Stomach (tissue), 9 donors: ENCODE measurements around the gene TDRD12. TPM values are rescaled to one million over a fixed set of nuclear protein-coding genes. Genes with fewer than 3 reads are reported as not detected.
"Not testable (repeated sequence)": the region's sequence is repeated elsewhere in the genome, so short reads cannot be mapped to it uniquely, and the experiment has no call there.

Experiments used
- DNase-seq, 2 donors: peaks; one replicate each; pipeline versions ENCODE4 v3.0.0 to v3.0.0-alpha.2; 2013 to 2019
- H3K27ac ChIP-seq, 5 donors: fragments of 200-600 bp in 4 of 5; sonication (generic) in 4 of 5; one replicate each; pipeline ENCODE4 v1.5.1; 2013 to 2019; ENCODE audit warnings: mild to moderate bottlenecking in 1 of 5, moderate library complexity in 1 of 5
- H3K27me3 ChIP-seq, 3 donors: fragments of 200-600 bp; sonication (generic); one replicate each; pipeline ENCODE4 v1.5.1; 2017 to 2019; ENCODE audit warnings: mixed run types in 1 of 3
- H3K36me3 ChIP-seq, 4 donors: fragments of 200-600 bp; sonication (generic); 1 replicate in 3 of 4; 2 replicates in 1 of 4; pipeline ENCODE4 v1.5.1; 2016 to 2019
- H3K4me1 ChIP-seq, 4 donors: fragments of 200-600 bp; sonication (generic); one replicate each; pipeline ENCODE4 v1.5.1; 2016 to 2019
- H3K4me3 ChIP-seq, 4 donors: fragments of 200-600 bp; sonication (generic) in 3 of 4; one replicate each; pipeline ENCODE4 v1.5.1; 2016 to 2019; ENCODE audit warnings: mild to moderate bottlenecking in 1 of 4
- H3K9me3 ChIP-seq, 4 donors: fragments of 200-600 bp; sonication (generic); one replicate each; pipeline ENCODE4 v1.5.1; 2016 to 2019
- EP300 ChIP-seq: sonication (generic); formaldehyde crosslinking; IDR thresholded peaks from one replicate; pipeline ENCODE4 v1.6.1; 2017; ENCODE audit warnings: antibody characterized with exemption
- POLR2A ChIP-seq, 4 donors: fragments of 450-650 bp; IDR thresholded peaks; one replicate each; pipeline ENCODE4 v1.6.1; 2016; ENCODE audit warnings: antibody characterized with exemption in 4 of 4, control low read depth in 2 of 4, mild to moderate bottlenecking in 1 of 4, moderate library complexity in 1 of 4
- POLR2AphosphoS5 ChIP-seq, 3 donors: sonication (generic); formaldehyde crosslinking; IDR thresholded peaks; one replicate each; pipeline ENCODE4 v1.6.1; 2016; ENCODE audit warnings: antibody characterized with exemption in 3 of 3
- WGBS, 5 donors: extraction: QIAGEN DNeasy Blood & Tissue Kit in 3 of 5; methylation state at CpG; one replicate each; pipeline versions ENCODE4 v1.1.5 to v1.1.7; 2013 to 2018; 5-methylcytosine and 5-hydroxymethylcytosine counted together
- intact Hi-C: fragments of 100-400 bp; cut with DNase I; formaldehyde crosslinking; loops from one replicate; pipeline ENCODE4 v1.15.1; 2023; ENCODE audit warnings: low total_unique reads
- polyA plus RNA-seq, 3 donors: library from polyadenylated mRNA; stranded (reverse); fragments of 200-250 nt; gene quantifications; one replicate each; pipeline ENCODE4 v1.2.3, GENCODE V29; 2013
- total RNA-seq, 5 donors: library from RNA; depleted of rRNA; stranded (reverse); fragments of >200 nt; gene quantifications; one replicate each; pipeline versions ENCODE4 v1.1.0 to v1.2.3, GENCODE V29; 2014 to 2016
- TF ChIP-seq, protein P1 (sequence below), 7 experiments: fragments of 450-650 bp in 4 of 7; fragments of 200-600 bp in 3 of 7; sonication (generic) in 3 of 7; IDR thresholded peaks; one replicate each; pipeline ENCODE4 v1.5.1; 2016 to 2019; ENCODE audit warnings: antibody characterized with exemption in 7 of 7, control low read depth in 2 of 7, mild to moderate bottlenecking in 1 of 7
- donor health status: healthy with polysubstance abuse.
- donor health status: Bipolar disorder and iron deficiency.
- donor health status: healthy.

TDRD12 gene
- total and polyA plus RNA-seq, 8 donors, result 0.03 to 0.73 TPM; not detected in 6

DNA sequence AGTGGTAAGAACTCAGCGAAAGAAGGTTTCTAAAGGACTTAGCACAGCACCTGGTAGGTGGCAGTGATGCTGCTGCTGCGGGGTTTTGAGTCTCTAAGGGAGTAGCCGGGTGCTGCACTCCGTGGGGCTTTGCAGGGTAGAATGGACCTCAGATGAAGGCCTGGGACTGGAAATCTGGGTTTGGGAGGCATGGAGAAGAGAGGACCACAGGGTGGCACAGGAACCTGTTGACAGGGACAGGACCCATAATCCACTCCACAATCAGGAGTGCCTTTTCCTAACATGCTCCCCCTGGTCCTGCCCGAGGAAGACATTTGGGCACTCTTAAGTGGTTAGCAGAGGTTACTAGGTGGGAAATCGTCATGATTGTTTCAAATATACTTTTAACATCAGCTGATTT, 29.8 kb downstream of the TDRD12 start:
- H3K9me3 ChIP-seq, result no peaks in the 10 kb centered on the region
- TF ChIP-seq POLR2AphosphoS5 (IDR thresholded peaks at IDR 0.05), result no peak
- H3K4me3 ChIP-seq, result no peak overlapping the region
- H3K36me3 ChIP-seq, result no peaks in the 10 kb centered on the region
- 72 to 87% (median 77%) methylated on average over 6 of the region's 6 CpGs for WGBS, 5 donors
- no peaks in the 10 kb centered on the region for H3K4me1 ChIP-seq
- H3K27ac ChIP-seq, result no peak overlapping the region
- intact Hi-C loops, result no loop called here
- no peak for DNase-seq
- peaks cover 0 to 29% (median 11%) of the 10 kb centered on the region in 3 donors for H3K27me3 ChIP-seq

DNA sequence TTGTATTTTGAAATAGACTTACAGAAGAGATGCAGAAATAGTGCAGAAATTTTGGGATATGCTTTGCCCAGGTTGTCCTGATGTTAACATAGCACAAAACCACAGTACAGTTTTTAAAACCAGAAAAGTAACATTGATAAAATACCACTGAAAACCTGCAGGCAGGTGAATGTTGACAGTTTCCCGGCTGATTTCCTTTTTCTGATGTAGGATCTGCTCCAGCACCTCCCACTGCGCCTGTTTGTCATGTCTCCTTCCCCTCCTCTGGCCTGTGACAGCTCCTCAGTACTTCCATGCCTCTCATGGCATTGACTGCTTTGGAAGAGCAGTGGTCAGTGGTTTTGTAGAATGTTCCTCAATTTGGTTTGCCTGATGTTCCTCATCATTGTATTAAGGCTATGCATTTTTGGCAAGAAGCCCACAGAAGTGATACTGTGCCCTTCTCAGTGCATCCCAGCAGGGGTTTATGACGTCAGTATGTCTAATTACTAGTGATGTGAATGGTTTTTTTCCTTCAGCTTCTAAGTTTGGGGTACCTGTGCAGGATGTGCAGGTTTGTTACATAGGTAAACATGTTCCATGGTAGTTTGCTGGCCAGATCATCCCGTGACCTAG, 31.0 kb downstream of the TDRD12 start:
- intact Hi-C loops, result no loop called here
- no peak for DNase-seq
- 37 to 51% (median 50%) methylated on average over 4 of the region's 4 CpGs for WGBS, 5 donors
- Histone ChIP-seq H3K4me1 (no peaks in the 10 kb centered on the region), H3K27ac (no peak overlapping the region), H3K36me3 (no peaks in the 10 kb centered on the region), H3K27me3 (peaks cover 0 to 29% (median 8%) of the 10 kb centered on the region in 3 donors), H3K4me3 (no peak overlapping the region), H3K9me3 (no peaks in the 10 kb centered on the region)
- TF ChIP-seq EP300 (no peak), POLR2AphosphoS5 (IDR thresholded peaks at IDR 0.05) (no peak), POLR2A (IDR thresholded peaks at IDR 0.05) (no peak)
- TF ChIP-seq, protein P1, sequence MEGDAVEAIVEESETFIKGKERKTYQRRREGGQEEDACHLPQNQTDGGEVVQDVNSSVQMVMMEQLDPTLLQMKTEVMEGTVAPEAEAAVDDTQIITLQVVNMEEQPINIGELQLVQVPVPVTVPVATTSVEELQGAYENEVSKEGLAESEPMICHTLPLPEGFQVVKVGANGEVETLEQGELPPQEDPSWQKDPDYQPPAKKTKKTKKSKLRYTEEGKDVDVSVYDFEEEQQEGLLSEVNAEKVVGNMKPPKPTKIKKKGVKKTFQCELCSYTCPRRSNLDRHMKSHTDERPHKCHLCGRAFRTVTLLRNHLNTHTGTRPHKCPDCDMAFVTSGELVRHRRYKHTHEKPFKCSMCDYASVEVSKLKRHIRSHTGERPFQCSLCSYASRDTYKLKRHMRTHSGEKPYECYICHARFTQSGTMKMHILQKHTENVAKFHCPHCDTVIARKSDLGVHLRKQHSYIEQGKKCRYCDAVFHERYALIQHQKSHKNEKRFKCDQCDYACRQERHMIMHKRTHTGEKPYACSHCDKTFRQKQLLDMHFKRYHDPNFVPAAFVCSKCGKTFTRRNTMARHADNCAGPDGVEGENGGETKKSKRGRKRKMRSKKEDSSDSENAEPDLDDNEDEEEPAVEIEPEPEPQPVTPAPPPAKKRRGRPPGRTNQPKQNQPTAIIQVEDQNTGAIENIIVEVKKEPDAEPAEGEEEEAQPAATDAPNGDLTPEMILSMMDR (IDR thresholded peaks at IDR 0.05), result no peak

DNA sequence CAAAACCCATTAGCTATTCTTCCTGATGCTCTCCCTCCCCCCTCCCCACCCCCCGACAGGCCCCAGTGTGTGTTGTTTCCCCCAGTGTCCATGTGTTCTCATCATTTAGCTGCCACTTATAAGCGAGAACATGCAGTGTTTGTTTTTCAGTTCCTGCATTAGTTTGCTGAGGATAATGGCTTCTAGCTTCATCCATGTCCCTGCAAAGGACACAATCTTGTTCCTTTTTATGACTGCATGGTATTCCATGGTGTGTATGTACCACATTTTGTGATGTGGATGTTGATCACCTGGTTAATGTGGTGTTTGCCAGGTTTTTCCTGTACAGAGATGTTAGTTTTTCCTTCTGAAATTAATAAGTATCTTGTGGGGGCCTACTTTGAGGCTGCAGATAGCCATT, 31.5 kb downstream of the TDRD12 start:
- H3K27me3 ChIP-seq, result peaks cover 0 to 29% (median 8%) of the 10 kb centered on the region in 3 donors
- no peaks in the 10 kb centered on the region for H3K4me1 ChIP-seq
- TF ChIP-seq POLR2AphosphoS5 (IDR thresholded peaks at IDR 0.05) (no peak), POLR2A (IDR thresholded peaks at IDR 0.05) (no peak), EP300 (no peak)
- TF ChIP-seq, protein P1 (IDR thresholded peaks at IDR 0.05), result no peak
- intact Hi-C loops, result no loop called here
- H3K36me3 ChIP-seq, result no peaks in the 10 kb centered on the region
- 63 to 79% (median 75%) methylated on average over 2 of the region's 2 CpGs for WGBS, 5 donors
- DNase-seq, result no peak
- no peak overlapping the region for H3K27ac ChIP-seq
- no peak overlapping the region for H3K4me3 ChIP-seq
- H3K9me3 ChIP-seq, result no peaks in the 10 kb centered on the region

DNA sequence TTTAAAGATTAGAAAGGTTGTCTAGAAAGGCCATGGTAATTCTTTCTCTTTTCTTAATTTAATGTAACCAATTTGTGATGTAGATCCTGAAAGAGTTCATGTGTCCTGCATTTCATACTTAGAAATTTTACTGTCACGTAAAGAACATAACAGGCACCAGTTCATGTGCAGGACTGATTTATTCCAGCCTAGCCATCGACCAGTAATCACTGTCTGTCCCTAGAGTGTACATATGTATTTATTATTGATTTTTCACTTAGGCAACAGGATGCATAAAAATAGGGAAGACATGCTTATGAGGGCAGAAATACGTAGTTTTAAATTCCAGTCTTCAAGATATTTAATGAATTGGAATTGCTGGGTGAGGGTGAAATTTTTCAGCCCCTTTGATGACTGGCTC, 37.6 kb downstream of the TDRD12 start:
- no peak for DNase-seq
- no peak overlapping the region for H3K27ac ChIP-seq
- H3K4me3 ChIP-seq, result no peak overlapping the region
- no peaks in the 10 kb centered on the region for H3K36me3 ChIP-seq
- intact Hi-C loops, result no loop called here
- peaks cover 0 to 2% (median 0%) of the 10 kb centered on the region in 3 donors for H3K27me3 ChIP-seq
- H3K4me1 ChIP-seq, result no peaks in the 10 kb centered on the region
- H3K9me3 ChIP-seq, result peaks cover 0 to 10% (median 0%) of the 10 kb centered on the region in 4 donors
- no peak for TF ChIP-seq EP300
- TF ChIP-seq POLR2AphosphoS5 (IDR thresholded peaks at IDR 0.05), result no peak
- TF ChIP-seq POLR2A (IDR thresholded peaks at IDR 0.05), result no peak
- TF ChIP-seq, protein P1 (IDR thresholded peaks at IDR 0.05), result no peak
- 68 to 84% (median 79%) methylated on average over 3 of the region's 3 CpGs for WGBS, 5 donors

DNA sequence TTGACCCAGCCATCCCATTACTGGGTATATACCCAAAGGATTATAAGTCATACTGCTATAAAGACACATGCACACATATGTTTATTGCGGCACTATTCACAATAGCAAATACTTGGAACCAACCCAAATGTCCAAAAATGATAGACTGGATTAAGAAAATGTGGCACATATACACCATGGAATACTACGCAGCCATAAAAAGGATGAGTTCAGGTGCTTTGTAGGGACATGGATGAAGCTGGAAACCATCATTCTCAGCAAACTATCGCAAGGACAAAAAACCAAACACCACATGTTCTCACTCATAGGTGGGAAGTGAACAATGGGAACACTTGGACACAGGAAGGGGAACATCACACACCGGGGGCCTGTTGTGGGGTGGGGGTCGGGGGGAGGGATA, 45.8 kb downstream of the TDRD12 start:
- H3K36me3 ChIP-seq, H3K4me3 ChIP-seq, H3K9me3 ChIP-seq, H3K4me1 ChIP-seq, intact Hi-C loops, H3K27me3 ChIP-seq, DNase-seq, H3K27ac ChIP-seq: not testable (repeated sequence)
- WGBS, 5 donors, result 81 to 90% (median 88%) methylated on average over 5 of the region's 5 CpGs
